Measurements from ENCODE around the gene S100A2.
"Not testable (repeated sequence)": the region's sequence is repeated elsewhere in the genome, so short reads cannot be mapped to it uniquely, and the experiment has no call there.

S100A2 gene

GRCh38 chr1:153527023-153527682 lies 38.5 kb downstream of the S100A2 start:
- DNase-seq, result no peak

GRCh38 chr1:153526132-153526543 lies 39.5 kb downstream of the S100A2 start:
- DNase-seq, result no peak

DNA sequence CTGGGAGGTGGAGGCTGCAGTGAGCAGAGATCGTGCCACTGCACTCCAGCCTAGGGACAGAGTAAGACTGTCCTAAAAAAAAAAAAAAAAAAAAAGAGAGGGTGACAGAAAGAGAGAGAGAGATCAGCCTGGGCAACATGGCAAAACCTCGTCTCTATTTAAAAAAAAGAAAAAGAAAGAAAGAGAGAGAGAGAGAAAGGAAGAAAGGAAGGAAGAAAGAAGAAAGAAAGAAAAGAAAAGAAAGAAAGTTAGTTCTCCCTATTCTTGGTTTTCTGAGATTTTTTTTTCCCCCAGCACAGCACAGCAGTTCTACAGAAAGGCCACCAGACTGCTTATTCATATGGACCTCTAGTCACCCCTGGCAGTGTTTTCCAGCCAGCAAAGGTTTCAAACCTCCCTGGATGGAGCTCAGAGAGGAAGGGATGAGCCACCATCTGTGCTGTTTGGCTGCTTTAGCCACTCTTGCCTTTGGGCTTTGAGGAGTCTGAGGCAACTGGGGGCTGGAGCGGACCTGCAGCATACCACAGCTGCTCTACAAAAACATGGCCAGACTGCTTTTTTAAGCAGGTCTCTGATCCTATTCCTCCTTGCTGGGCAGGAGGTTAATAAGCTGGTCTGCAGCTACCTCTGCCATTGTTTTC lies 40.4 kb downstream of the S100A2 start:
- no peak for DNase-seq

GRCh38 chr1:153522353-153523048 lies 43.1 kb downstream of the S100A2 start:
- DNase-seq, result not testable (repeated sequence)

DNA sequence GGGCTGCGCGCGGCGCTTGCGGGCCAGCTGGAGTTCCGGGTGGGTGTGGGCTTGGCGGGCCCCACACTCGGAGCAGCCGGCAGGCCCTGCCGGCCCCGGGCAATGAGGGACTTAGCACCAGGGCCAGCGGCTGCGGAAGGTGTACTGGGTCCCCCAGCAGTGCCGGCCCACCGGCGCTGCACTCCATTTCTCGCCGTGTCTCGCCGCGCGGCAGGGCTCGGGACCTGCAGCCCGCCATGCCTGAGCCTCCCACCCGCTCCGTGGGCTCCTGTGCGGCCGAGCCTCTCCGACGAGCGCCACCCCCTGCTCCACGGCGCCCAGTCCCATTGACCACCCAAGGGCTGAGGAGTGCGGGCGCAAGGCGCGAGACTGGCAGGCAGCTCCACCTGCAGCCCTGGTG lies 43.8 kb downstream of the S100A2 start:
- not testable (repeated sequence) for DNase-seq

- DNase-seq, result no peak
Observed at GRCh38 chr1:153520818-153521476, 44.7 kb downstream of the S100A2 start.

DNA sequence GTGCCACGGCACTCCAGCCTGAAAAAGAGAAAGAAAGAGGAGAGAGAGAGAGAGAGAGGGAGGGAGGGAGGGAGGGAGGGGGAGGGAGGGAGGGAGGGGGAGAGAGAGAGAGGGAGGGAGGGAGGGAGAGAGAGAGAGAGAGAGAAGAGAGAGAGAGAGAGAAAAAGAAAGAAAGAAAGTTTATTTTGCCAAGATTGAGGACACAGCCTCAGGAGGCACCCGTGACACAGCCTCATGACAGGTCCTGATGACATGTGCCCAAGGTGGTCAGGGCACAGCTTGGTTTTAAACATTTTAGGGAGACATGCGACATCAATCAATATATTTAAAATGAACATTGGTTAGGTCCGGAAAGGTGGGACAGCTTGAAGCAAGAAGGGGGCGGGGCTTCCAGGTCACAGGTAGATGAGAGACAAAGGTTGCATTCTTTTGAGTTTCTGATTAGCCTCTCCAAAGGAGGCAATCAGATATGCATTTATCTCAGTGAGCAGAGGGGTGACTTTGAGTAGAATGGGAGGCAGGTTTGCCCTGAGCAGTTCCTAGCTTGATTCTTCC lies 45.4 kb downstream of the S100A2 start:
- DNase-seq, result not testable (repeated sequence)

DNA sequence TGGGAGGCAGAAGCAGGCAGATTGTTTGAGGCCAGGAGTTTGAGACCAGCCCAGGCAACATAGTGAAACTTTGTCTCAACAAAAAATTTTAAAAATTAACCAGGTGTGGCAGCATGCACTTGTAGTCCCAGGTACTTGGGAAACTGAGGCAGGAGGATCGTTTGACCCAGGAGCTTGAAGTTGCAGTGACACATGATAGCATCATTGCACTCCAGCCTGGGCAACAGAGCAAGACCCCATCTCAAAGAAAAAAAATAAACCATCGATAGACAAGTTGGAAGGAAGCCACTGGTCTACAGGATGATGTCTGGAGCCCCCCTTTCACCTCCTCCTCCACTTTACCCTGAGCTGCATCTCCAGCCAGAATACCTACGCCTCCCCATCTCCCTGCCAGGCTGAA lies 46.4 kb downstream of the S100A2 start:
- DNase-seq, result no peak

DNA sequence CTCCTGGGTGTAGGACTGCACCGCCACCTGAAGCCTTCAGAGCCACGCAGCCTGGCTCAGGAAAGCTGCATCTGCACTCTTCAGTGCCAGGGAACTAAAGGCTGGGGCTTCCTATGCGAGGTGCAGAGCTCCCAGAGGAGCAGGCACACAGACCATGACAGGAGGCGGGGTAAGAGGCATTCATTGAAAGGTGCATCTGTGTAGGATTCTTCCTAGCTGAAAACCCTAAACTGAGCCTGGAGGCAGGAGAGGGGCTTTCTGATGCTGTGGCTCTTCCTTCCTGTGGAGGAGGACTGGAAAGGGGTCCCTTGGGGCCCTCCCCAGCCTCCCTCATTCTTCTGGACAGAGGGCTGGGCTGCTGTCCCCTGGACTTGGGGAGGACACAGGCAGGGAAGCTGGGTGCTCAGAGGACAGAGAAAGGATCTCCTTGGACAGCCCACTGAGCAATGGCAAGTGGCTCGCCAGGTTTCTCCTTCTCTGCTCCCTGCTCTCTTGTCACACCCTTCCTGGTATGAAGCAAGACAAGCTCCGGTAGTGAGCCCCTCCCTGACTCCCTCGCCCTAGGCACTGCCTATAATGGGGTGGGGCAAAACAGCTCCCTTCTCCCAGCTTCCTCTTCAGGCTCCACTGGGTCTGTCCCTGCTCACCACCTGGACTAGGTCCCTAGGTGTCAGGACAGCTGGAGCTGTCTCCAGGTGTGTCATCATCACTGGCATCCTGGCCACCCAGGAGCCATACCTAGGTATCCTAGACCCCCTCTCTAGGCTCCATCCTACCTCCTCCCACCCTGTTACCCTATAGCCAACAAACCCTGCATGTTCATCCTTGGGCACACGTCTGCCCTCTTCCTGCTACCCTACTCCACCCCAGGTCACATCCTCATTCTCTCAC lies 49.9 kb downstream of the S100A2 start:
- DNase-seq, result no peak

DNA sequence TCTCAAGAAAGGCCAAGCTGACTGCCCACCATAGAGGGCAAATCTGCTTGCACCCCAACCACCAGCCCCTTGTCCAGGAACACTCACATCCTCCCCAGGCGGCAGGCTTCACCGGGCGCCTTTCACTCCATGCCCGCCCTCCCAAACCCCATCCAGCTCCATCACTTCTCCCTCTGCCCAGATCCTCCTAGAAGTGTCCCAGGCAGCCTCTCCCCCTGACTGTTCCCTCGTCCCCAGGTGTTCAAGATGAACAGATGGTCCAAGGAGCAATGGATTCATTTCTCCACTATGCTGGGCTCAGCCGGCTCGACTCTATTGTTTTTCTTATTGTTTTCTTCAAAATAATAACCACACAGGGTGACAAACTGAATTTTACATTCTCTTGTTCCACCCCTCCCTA lies 52.0 kb downstream of the S100A2 start:
- DNase-seq, result no peak

GRCh38 chr1:153513023-153513422 lies 52.6 kb downstream of the S100A2 start:
- no peak for DNase-seq
